Measurements from ENCODE around the gene BTF3L4.
"Not testable (repeated sequence)": the region's sequence is repeated elsewhere in the genome, so short reads cannot be mapped to it uniquely, and the experiment has no call there.

Gene BTF3L4

GRCh38 chr1:52056163-52056936, at the start of gene BTF3L4:
Gene BTF3L4 (plus strand): TSS chr1:52056295. CDS start chr1:52059848, 3,553 bp downstream.
- H3K4me3 Mint-ChIP-seq: peak within 1 kb of the TSS; percentile 98
- H3K36me3 Mint-ChIP-seq (ENCODE audit: low read depth): peaks cover 50% of the 10 kb centered on the region
- H3K27ac Mint-ChIP-seq: peak within 1 kb of the TSS; percentile 96
- H3K9me3 Mint-ChIP-seq: no peaks in the 10 kb centered on the region
- no peaks in the 10 kb centered on the region for H3K27me3 Mint-ChIP-seq
- H3K4me1 Mint-ChIP-seq (ENCODE audit: low read depth): peaks cover 62% of the 10 kb centered on the region

- Mint-ChIP-seq H3K9me3 (no peaks in the 10 kb centered on the region), H3K27ac (no peak overlapping the region), H3K4me3 (no peak overlapping the region), H3K36me3 (ENCODE audit: low read depth) (no peaks in the 10 kb centered on the region), H3K27me3 (peaks cover 38% of the 10 kb centered on the region), H3K4me1 (ENCODE audit: low read depth) (no peaks in the 10 kb centered on the region)
Observed at GRCh38 chr1:52007215-52008002, 48.7 kb upstream of the BTF3L4 start.

- no peak overlapping the region for H3K4me3 Mint-ChIP-seq
- no peaks in the 10 kb centered on the region for H3K36me3 Mint-ChIP-seq (ENCODE audit: low read depth)
- H3K4me1 Mint-ChIP-seq (ENCODE audit: low read depth): no peaks in the 10 kb centered on the region
- H3K9me3 Mint-ChIP-seq: no peaks in the 10 kb centered on the region
- peaks cover 35% of the 10 kb centered on the region for H3K27me3 Mint-ChIP-seq
- no peak overlapping the region for H3K27ac Mint-ChIP-seq
Observed at GRCh38 chr1:52008071-52008809, 47.9 kb upstream of the BTF3L4 start.

GRCh38 chr1:52022133-52022532, 34.0 kb upstream of the BTF3L4 start:
- Mint-ChIP-seq H3K4me3 (no peak overlapping the region), H3K27me3 (no peaks in the 10 kb centered on the region), H3K4me1 (ENCODE audit: low read depth) (no peaks in the 10 kb centered on the region), H3K9me3 (no peaks in the 10 kb centered on the region), H3K27ac (no peak overlapping the region), H3K36me3 (ENCODE audit: low read depth) (peaks cover 59% of the 10 kb centered on the region)

GRCh38 chr1:52026278-52026677, 29.8 kb upstream of the BTF3L4 start:
- Mint-ChIP-seq H3K36me3 (ENCODE audit: low read depth) (peaks cover 57% of the 10 kb centered on the region), H3K27me3 (no peaks in the 10 kb centered on the region)

GRCh38 chr1:52028328-52028727, 27.8 kb upstream of the BTF3L4 start:
- Mint-ChIP-seq H3K36me3 (ENCODE audit: low read depth) (peaks cover 57% of the 10 kb centered on the region), H3K27me3 (no peaks in the 10 kb centered on the region), H3K27ac (no peak overlapping the region), H3K4me3 (no peak overlapping the region), H3K9me3 (no peaks in the 10 kb centered on the region), H3K4me1 (ENCODE audit: low read depth) (peaks cover 22% of the 10 kb centered on the region)

More at GRCh38 chr1:52026278-52026677, 29.8 kb upstream of the BTF3L4 start:
- Mint-ChIP-seq H3K4me1 (ENCODE audit: low read depth) (peaks cover 11% of the 10 kb centered on the region), H3K27ac (no peak overlapping the region), H3K9me3 (no peaks in the 10 kb centered on the region), H3K4me3 (no peak overlapping the region)

GRCh38 chr1:52028839-52029238, 27.3 kb upstream of the BTF3L4 start:
- not testable (repeated sequence) for H3K4me3 Mint-ChIP-seq, H3K9me3 Mint-ChIP-seq, H3K27me3 Mint-ChIP-seq, H3K27ac Mint-ChIP-seq
- H3K4me1 Mint-ChIP-seq (ENCODE audit: low read depth): peaks cover 24% of the 10 kb centered on the region
- peaks cover 52% of the 10 kb centered on the region for H3K36me3 Mint-ChIP-seq (ENCODE audit: low read depth)

- Mint-ChIP-seq H3K27ac (peak overlapping the region; percentile 92), H3K36me3 (ENCODE audit: low read depth) (peaks cover 33% of the 10 kb centered on the region), H3K9me3 (no peaks in the 10 kb centered on the region), H3K27me3 (no peaks in the 10 kb centered on the region), H3K4me1 (ENCODE audit: low read depth) (peaks cover 28% of the 10 kb centered on the region), H3K4me3 (peak overlapping the region; percentile 92)
Observed at GRCh38 chr1:52032124-52032784, 23.8 kb upstream of the BTF3L4 start.

GRCh38 chr1:52032785-52033131, 23.3 kb upstream of the BTF3L4 start:
- Mint-ChIP-seq H3K4me1 (ENCODE audit: low read depth) (peaks cover 28% of the 10 kb centered on the region), H3K36me3 (ENCODE audit: low read depth) (peaks cover 35% of the 10 kb centered on the region), H3K9me3 (no peaks in the 10 kb centered on the region), H3K27ac (peak overlapping the region; percentile 92), H3K4me3 (peak overlapping the region; percentile 92), H3K27me3 (no peaks in the 10 kb centered on the region)

GRCh38 chr1:52033190-52034049, 22.7 kb upstream of the BTF3L4 start, which contains the start of gene KTI12:
Gene KTI12 (minus strand): TSS chr1:52033810. CDS start chr1:52033761, 49 bp downstream.
- Mint-ChIP-seq H3K27ac (peak within 1 kb of the TSS; percentile 92), H3K4me1 (ENCODE audit: low read depth) (peaks cover 28% of the 10 kb centered on the region), H3K36me3 (ENCODE audit: low read depth) (peaks cover 37% of the 10 kb centered on the region)

GRCh38 chr1:52034050-52034384, 22.1 kb upstream of the BTF3L4 start:
- Mint-ChIP-seq H3K36me3 (ENCODE audit: low read depth) (peaks cover 43% of the 10 kb centered on the region), H3K4me1 (ENCODE audit: low read depth) (peaks cover 28% of the 10 kb centered on the region), H3K27me3 (no peaks in the 10 kb centered on the region), H3K4me3 (peak overlapping the region; percentile 92), H3K9me3 (no peaks in the 10 kb centered on the region), H3K27ac (peak overlapping the region; percentile 92)

More at GRCh38 chr1:52033190-52034049, 22.7 kb upstream of the BTF3L4 start, which contains the start of gene KTI12:
- Mint-ChIP-seq H3K4me3 (peak within 1 kb of the TSS; percentile 92), H3K27me3 (no peaks in the 10 kb centered on the region), H3K9me3 (no peaks in the 10 kb centered on the region)

- no peaks in the 10 kb centered on the region for H3K9me3 Mint-ChIP-seq
- H3K4me3 Mint-ChIP-seq: no peak overlapping the region
- no peaks in the 10 kb centered on the region for H3K27me3 Mint-ChIP-seq
- H3K36me3 Mint-ChIP-seq (ENCODE audit: low read depth): peaks cover 38% of the 10 kb centered on the region
- H3K4me1 Mint-ChIP-seq (ENCODE audit: low read depth): peaks cover 6% of the 10 kb centered on the region
- no peak overlapping the region for H3K27ac Mint-ChIP-seq
Observed at GRCh38 chr1:52037402-52037814, 18.7 kb upstream of the BTF3L4 start.

- H3K27me3 Mint-ChIP-seq: no peaks in the 10 kb centered on the region
- H3K4me3 Mint-ChIP-seq: no peak overlapping the region
- peaks cover 6% of the 10 kb centered on the region for H3K4me1 Mint-ChIP-seq (ENCODE audit: low read depth)
- peaks cover 34% of the 10 kb centered on the region for H3K36me3 Mint-ChIP-seq (ENCODE audit: low read depth)
- H3K27ac Mint-ChIP-seq: no peak overlapping the region
- H3K9me3 Mint-ChIP-seq: no peaks in the 10 kb centered on the region
Observed at GRCh38 chr1:52037909-52038308, 18.2 kb upstream of the BTF3L4 start.
